Effector memory CD4-positive, alpha-beta T cell (primary cell): ENCODE measurements around the gene RIT2.

ENCODE experiments used
- DNase-seq, 3 donors: peaks; one replicate each; pipeline ENCODE4 v3.0.0-alpha.2; 2020
- H3K27ac ChIP-seq: 2 replicates; pipeline ENCODE4 v1.7.0; 2013; ENCODE audit warnings: mild to moderate bottlenecking, low read length, moderate library complexity; ENCODE audit not compliant: insufficient read depth, poor library complexity, severe bottlenecking
- H3K27me3 ChIP-seq: replicated peaks from 2 replicates; pipeline ENCODE4 v1.7.0; 2013; ENCODE audit warnings: mild to moderate bottlenecking, low read length; ENCODE audit not compliant: insufficient read depth, control insufficient read depth, poor library complexity, severe bottlenecking
- H3K36me3 ChIP-seq: 2 replicates; pipeline ENCODE4 v1.7.0; 2013; ENCODE audit warnings: mild to moderate bottlenecking, low read length, moderate library complexity; ENCODE audit not compliant: control insufficient read depth, insufficient read depth
- H3K4me1 ChIP-seq: 2 replicates; pipeline ENCODE4 v1.7.0; 2013; ENCODE audit warnings: low read length, mild to moderate bottlenecking; ENCODE audit not compliant: control insufficient read depth, insufficient read depth, poor library complexity, severe bottlenecking
- H3K4me3 ChIP-seq: 2 replicates; pipeline ENCODE4 v1.7.0; 2013; ENCODE audit warnings: low read length, low read depth, mild to moderate bottlenecking; ENCODE audit not compliant: insufficient read depth, poor library complexity, severe bottlenecking
- H3K9me3 ChIP-seq: 2 replicates; pipeline ENCODE4 v1.7.0; 2013; ENCODE audit warnings: mild to moderate bottlenecking, low read length, moderate library complexity; ENCODE audit not compliant: control insufficient read depth

The RIT2 gene

DNA sequence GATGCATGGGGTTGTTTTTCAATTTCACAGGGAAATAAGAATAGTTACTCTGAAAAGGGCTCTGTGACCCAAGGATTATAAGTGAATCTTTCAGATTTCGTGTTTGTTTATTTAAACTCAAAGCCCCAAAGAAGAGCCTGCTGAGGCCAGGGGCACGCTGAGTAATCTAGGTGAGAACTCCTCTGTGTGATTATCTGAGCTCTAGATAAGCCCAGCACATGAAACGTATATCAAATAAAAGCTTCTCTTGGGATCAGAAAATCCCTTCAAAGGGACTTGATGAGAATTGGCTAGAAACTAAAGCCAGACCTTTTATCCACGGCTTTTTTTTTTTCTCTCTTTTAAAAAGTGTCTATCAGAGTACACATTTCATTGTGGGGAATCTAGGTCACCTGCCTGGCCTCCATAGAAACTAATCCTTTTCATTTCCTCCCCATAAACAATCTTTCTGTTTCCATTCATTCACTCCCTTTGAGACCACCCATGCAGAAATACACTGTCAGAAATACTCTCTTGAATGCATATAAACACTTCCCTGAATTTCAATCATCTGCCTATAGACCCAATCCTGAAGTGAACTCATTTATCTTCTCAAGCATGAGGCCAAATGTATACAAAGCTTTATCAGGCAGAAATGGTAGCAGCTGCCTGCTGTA is 137.4 kb downstream of the RIT2 start:
- H3K4me3 ChIP-seq = no peak overlapping the region
- no peak for DNase-seq
- no peaks in the 10 kb centered on the region for H3K4me1 ChIP-seq
- no peaks in the 10 kb centered on the region for H3K36me3 ChIP-seq
- H3K9me3 ChIP-seq = no peaks in the 10 kb centered on the region
- H3K27me3 ChIP-seq = no peaks in the 10 kb centered on the region
- no peak overlapping the region for H3K27ac ChIP-seq

GRCh38 chr18:42976869-42977590 is 138.5 kb downstream of the RIT2 start:
- no peak overlapping the region for H3K4me3 ChIP-seq
- H3K36me3 ChIP-seq = no peaks in the 10 kb centered on the region
- DNase-seq = no peak
- H3K4me1 ChIP-seq = no peaks in the 10 kb centered on the region
- H3K27me3 ChIP-seq = no peaks in the 10 kb centered on the region
- no peaks in the 10 kb centered on the region for H3K9me3 ChIP-seq
- no peak overlapping the region for H3K27ac ChIP-seq

GRCh38 chr18:42969366-42969765 is 146.1 kb downstream of the RIT2 start:
- Histone ChIP-seq H3K4me1 (no peaks in the 10 kb centered on the region), H3K36me3 (no peaks in the 10 kb centered on the region), H3K4me3 (no peak overlapping the region), H3K27ac (no peak overlapping the region), H3K9me3 (no peaks in the 10 kb centered on the region), H3K27me3 (no peaks in the 10 kb centered on the region)
- DNase-seq = no peak

DNA sequence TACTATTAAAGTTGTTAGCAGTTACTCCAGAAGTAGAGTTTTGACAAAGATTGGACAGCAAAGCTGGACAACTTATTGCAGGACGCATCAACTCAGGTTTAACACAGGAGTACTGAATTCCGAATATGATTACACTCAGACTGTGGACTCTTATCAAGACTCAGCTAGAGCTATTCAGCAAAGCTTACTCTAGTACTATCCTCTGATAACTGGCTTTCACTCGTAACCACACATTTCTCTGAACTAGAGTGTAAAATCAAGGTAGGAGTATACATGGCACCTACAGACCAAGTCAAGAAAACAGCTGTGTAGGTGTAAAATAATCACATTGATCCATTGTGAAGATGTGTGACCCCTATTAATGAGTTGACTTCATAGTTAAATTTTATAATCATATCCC is 154.2 kb downstream of the RIT2 start:
- DNase-seq = no peak
- Histone ChIP-seq H3K9me3 (no peaks in the 10 kb centered on the region), H3K27me3 (no peaks in the 10 kb centered on the region), H3K4me1 (no peaks in the 10 kb centered on the region), H3K27ac (no peak overlapping the region), H3K36me3 (no peaks in the 10 kb centered on the region), H3K4me3 (no peak overlapping the region)

DNA sequence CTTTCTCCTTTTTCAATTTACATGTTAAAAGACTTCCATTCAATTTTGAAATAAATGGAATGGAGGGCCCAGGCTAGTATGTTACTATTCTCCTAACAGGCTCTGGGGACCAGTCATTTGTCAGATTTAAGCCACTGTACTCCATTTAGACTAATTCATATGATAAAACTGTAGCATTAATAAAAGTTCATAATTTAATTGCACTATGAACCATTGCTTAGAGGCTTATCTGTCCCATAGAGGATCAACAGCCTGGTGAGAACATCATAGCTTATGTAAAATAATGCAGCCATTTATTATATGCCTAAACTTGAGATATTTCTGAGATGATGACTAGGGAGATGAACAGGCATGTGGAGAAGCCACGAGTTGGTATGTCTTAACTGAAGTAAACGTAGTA is 156.0 kb downstream of the RIT2 start:
- no peaks in the 10 kb centered on the region for H3K9me3 ChIP-seq
- no peak overlapping the region for H3K27ac ChIP-seq
- no peak overlapping the region for H3K4me3 ChIP-seq
- H3K27me3 ChIP-seq = no peaks in the 10 kb centered on the region
- no peaks in the 10 kb centered on the region for H3K4me1 ChIP-seq
- no peak for DNase-seq
- no peaks in the 10 kb centered on the region for H3K36me3 ChIP-seq

- DNase-seq = no peak
- no peaks in the 10 kb centered on the region for H3K4me1 ChIP-seq
- H3K36me3 ChIP-seq = no peaks in the 10 kb centered on the region
- H3K27me3 ChIP-seq = no peaks in the 10 kb centered on the region
- H3K27ac ChIP-seq = no peak overlapping the region
- H3K4me3 ChIP-seq = no peak overlapping the region
- H3K9me3 ChIP-seq = no peaks in the 10 kb centered on the region
These were observed 157.1 kb downstream of the RIT2 start for GRCh38 chr18:42958353-42958752.

DNA sequence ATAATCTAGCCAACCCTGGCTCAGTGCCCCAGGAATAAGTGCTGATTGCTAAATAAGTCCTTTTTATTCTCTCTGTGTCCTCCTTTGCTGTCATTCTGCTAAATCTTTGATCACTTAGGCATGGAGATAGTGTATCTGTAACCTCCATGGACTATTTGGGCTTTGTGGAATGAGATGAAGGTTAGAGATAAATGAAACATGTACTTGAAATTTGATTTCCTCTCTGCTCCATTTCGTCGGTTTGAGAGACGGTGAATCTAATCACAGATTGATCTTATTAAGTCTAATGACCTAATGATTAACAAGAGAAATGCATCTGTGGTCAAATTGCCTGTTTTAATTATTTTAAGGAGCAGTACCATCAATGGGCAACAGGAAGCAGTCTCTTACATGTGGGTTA is 159.2 kb downstream of the RIT2 start:
- Histone ChIP-seq H3K27me3 (no peaks in the 10 kb centered on the region), H3K27ac (no peak overlapping the region), H3K9me3 (no peaks in the 10 kb centered on the region), H3K4me3 (no peak overlapping the region), H3K4me1 (no peaks in the 10 kb centered on the region), H3K36me3 (no peaks in the 10 kb centered on the region)
- DNase-seq = no peak

GRCh38 chr18:42954887-42955286 is 160.6 kb downstream of the RIT2 start:
- no peaks in the 10 kb centered on the region for H3K9me3 ChIP-seq
- no peak for DNase-seq
- H3K36me3 ChIP-seq = no peaks in the 10 kb centered on the region
- no peak overlapping the region for H3K27ac ChIP-seq
- no peaks in the 10 kb centered on the region for H3K4me1 ChIP-seq
- H3K27me3 ChIP-seq = no peaks in the 10 kb centered on the region
- H3K4me3 ChIP-seq = no peak overlapping the region

DNA sequence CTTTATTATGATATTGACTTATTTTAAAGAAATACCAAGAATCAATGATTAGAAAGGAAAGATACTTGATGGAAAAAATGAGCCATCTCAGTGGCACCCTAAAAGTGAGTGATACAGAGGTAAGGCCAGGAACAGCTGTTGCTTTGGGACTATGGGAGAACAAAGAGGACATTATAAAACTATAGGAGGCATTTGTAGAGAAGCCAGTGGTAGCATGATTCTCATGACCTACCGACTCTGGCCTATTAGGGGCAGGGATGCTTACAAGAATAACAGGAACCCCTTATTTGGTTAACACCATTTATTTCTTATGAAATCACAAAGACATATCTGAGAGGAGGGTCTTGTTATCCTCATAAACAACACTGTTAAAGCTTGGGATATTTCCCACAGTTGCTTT is 162.2 kb downstream of the RIT2 start:
- Histone ChIP-seq H3K27me3 (no peaks in the 10 kb centered on the region), H3K9me3 (no peaks in the 10 kb centered on the region), H3K4me1 (no peaks in the 10 kb centered on the region), H3K36me3 (no peaks in the 10 kb centered on the region), H3K27ac (no peak overlapping the region), H3K4me3 (no peak overlapping the region)
- DNase-seq = no peak

DNA sequence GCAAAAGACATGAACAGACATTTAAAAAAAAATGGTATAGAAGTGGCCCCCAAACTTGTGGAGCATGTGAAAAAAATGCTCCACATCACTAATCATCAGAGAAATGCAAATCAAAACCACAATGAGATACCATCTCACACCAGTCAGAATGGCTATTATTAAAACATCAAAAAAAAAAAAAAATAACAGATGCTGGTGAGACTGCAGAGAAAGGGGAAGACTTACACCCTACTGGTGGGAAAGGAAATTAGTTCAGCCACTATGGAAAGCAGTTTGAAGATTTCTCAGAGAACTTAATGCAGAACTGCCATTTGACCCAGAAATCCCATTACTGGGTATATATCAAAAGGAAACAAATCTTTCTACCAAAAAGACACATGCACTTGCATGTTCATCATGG is 164.8 kb downstream of the RIT2 start:
- Histone ChIP-seq H3K27ac (no peak overlapping the region), H3K9me3 (no peaks in the 10 kb centered on the region), H3K4me1 (no peaks in the 10 kb centered on the region), H3K4me3 (no peak overlapping the region), H3K36me3 (no peaks in the 10 kb centered on the region), H3K27me3 (no peaks in the 10 kb centered on the region)
- DNase-seq = no peak
